K562 (cell line): ENCODE measurements around the gene CLIP4. TPM values are rescaled to one million over a fixed set of nuclear protein-coding genes. Genes with fewer than 3 reads are reported as not detected.

Experiments used
- ATAC-seq: fragments of 200-7000 bp; cut with Tn5 transposase; 3 replicates; pipeline ENCODE4 v1.9.1; 2020; ENCODE audit warnings: moderate library complexity
- BruUV-seq: library from RNA; stranded (reverse); fragments of 400-500 nt; replicated peaks from 2 replicates; lab custom pipeline; 2021; lab: Mats Ljungman, UMichigan
- CTCF ChIA-PET: fragments of 300-600 bp; formaldehyde crosslinking; extraction: SDS; loops from one replicate; lab custom pipeline; 2021; ENCODE audit warnings: low intra/inter-chr PET ratio; lab: Yijun Ruan, JAX
- POLR2A ChIA-PET: fragments of 300-600, 350-650 bp; sonication (Branson Sonifier 250); formaldehyde crosslinking; extraction: SDS; loops from one replicate; lab custom pipeline; 2021; ENCODE audit warnings: antibody characterized with exemption, inconsistent platforms; lab: Yijun Ruan, JAX
- DNase-seq, 4 experiments: peaks; one replicate each; pipeline versions ENCODE4 v3.0.0 to v3.0.0-alpha.2; 2011 to 2018; ENCODE audit warnings: low spot score in 3 of 4, mixed read lengths in 3 of 4; ENCODE audit errors: extremely low read depth in 1 of 4
- FAIRE-seq: peaks from 2 replicates; lab custom pipeline; 2011; peaks lifted over from hg19 to GRCh38; lab: Jason Lieb, UNC
- H2AFZ ChIP-seq: 2 replicates; pipeline ENCODE4 v1.6.0; 2011; ENCODE audit warnings: low read depth, low read length, control low read depth, inconsistent platforms
- H3K27ac ChIP-seq: fragments of 200-600 bp; 3 replicates; pipeline ENCODE4 v1.8.0; 2011; ENCODE audit warnings: low read depth, mild to moderate bottlenecking, control low read depth, inconsistent platforms, low read length, moderate library complexity, mixed read lengths; ENCODE audit errors: extremely low read depth
- H3K27me3 ChIP-seq, 2 experiments: fragments of 300-600 bp in 1 of 2; 2 replicates in 1 of 2; 3 replicates in 1 of 2; pipeline versions ENCODE4 v1.6.0 to v1.8.0; 2011; ENCODE audit warnings: inconsistent platforms in 2 of 2, low read length in 2 of 2, mild to moderate bottlenecking in 1 of 2, mixed read lengths in 1 of 2, moderate library complexity in 1 of 2; ENCODE audit not compliant: control insufficient read depth in 2 of 2, insufficient read depth in 2 of 2
- H3K36me3 ChIP-seq: fragments of 300-600 bp; 3 replicates; pipeline ENCODE4 v1.8.0; 2011; ENCODE audit warnings: mild to moderate bottlenecking, low read length, inconsistent platforms; ENCODE audit not compliant: control insufficient read depth, insufficient read depth
- H3K4me1 ChIP-seq, 2 experiments: fragments of 200-600 bp in 1 of 2; replicated peaks in 1 of 2; 2 replicates in 1 of 2; 3 replicates in 1 of 2; pipeline versions ENCODE4 v1.5.1 to v1.8.0; 2011; ENCODE audit warnings: inconsistent platforms in 2 of 2, low read length in 2 of 2, mild to moderate bottlenecking in 1 of 2, mixed read lengths in 1 of 2, moderate library complexity in 1 of 2; ENCODE audit not compliant: control insufficient read depth in 2 of 2, insufficient read depth in 2 of 2
- H3K4me2 ChIP-seq: 2 replicates; pipeline ENCODE4 v1.6.1; 2011; ENCODE audit warnings: low read length, control low read depth, inconsistent platforms, mixed read lengths; ENCODE audit not compliant: insufficient read depth
- H3K4me3 ChIP-seq: fragments of 200-600 bp; sonication (generic), shearing (Covaris generic); 2 replicates; pipeline ENCODE4 v1.5.1; 2016; ENCODE audit warnings: control low read depth, inconsistent platforms
- H3K79me2 ChIP-seq: fragments of 200-600 bp; 3 replicates; pipeline ENCODE4 v1.8.0; 2011; ENCODE audit warnings: low read length, inconsistent platforms; ENCODE audit not compliant: control insufficient read depth, insufficient read depth
- H3K9ac ChIP-seq, 2 experiments: 2 replicates each; pipeline versions ENCODE4 v1.6.0 to v1.6.1; 2011; ENCODE audit warnings: low read depth in 2 of 2, low read length in 2 of 2, control low read depth in 1 of 2, inconsistent platforms in 1 of 2, mild to moderate bottlenecking in 1 of 2, mixed read lengths in 1 of 2; ENCODE audit not compliant: insufficient read depth in 1 of 2
- H3K9me1 ChIP-seq: one replicate; pipeline ENCODE4 v1.6.0; 2011; ENCODE audit warnings: inconsistent platforms, mild to moderate bottlenecking, low read length, moderate library complexity; ENCODE audit not compliant: control insufficient read depth, insufficient read depth
- H3K9me3 ChIP-seq: replicated peaks from 2 replicates; pipeline ENCODE4 v1.5.1; 2011; ENCODE audit warnings: low read depth, low read length, inconsistent platforms; ENCODE audit not compliant: control insufficient read depth, insufficient read depth
- H4K20me1 ChIP-seq: replicated peaks from 2 replicates; pipeline ENCODE4 v1.6.1; 2011; ENCODE audit warnings: low read length, inconsistent platforms, mixed read lengths; ENCODE audit not compliant: control insufficient read depth, insufficient read depth
- BDP1 ChIP-seq: IDR thresholded peaks from 3 replicates; pipeline ENCODE4 v1.6.1; 2011; ENCODE audit not compliant: insufficient read length, insufficient read depth
- JUNB ChIP-seq: fragments of 450-650 bp; formaldehyde crosslinking; conservative IDR thresholded peaks from 2 replicates; pipeline ENCODE4 v1.4.0; 2020; ENCODE audit warnings: mild to moderate bottlenecking
- PML ChIP-seq: IDR thresholded peaks from 2 replicates; pipeline ENCODE4 v1.6.1; 2012; ENCODE audit warnings: low read length, inconsistent platforms
- SP1 ChIP-seq: sonication (generic); formaldehyde crosslinking; IDR thresholded peaks from 2 replicates; pipeline ENCODE4 v1.8.1; 2022; ENCODE audit warnings: mild to moderate bottlenecking, missing genetic modification reagents
- TEAD1 ChIP-seq, 2 experiments: fragments of 450-650 bp in 1 of 2; sonication (generic) in 1 of 2; formaldehyde crosslinking; IDR thresholded peaks; 2 replicates each; pipeline versions ENCODE4 v1.4.0 to v1.8.0; 2020 to 2022; ENCODE audit warnings: mild to moderate bottlenecking in 2 of 2, missing genetic modification reagents in 1 of 2
- YBX1 ChIP-seq: fragments of 450-650 bp; IDR thresholded peaks from 2 replicates; pipeline ENCODE4 v1.7.1; 2016; ENCODE audit warnings: mild to moderate bottlenecking
- ZFX ChIP-seq: sonication (generic); formaldehyde crosslinking; IDR thresholded peaks from 2 replicates; pipeline ENCODE4 v1.8.0; 2022; ENCODE audit warnings: mild to moderate bottlenecking, missing genetic modification reagents, moderate library complexity
- WGBS: fragments of 100-300 bp; shearing (Covaris generic); methylation state at CpG from one replicate; pipeline ENCODE4 v1.1.6; 2016; ENCODE audit warnings: low coverage, mixed read lengths; ENCODE audit not compliant: insufficient coverage; ENCODE audit errors: missing lambda C conversion rate; 5-methylcytosine and 5-hydroxymethylcytosine counted together
- in situ Hi-C: fragments of 300-500 bp; cut with MboI; formaldehyde crosslinking; loops from 4 replicates; pipeline ENCODE4 v1.15.0; 2018; ENCODE audit warnings: inconsistent platforms, mixed read lengths
- intact Hi-C: fragments of 100-400 bp; cut with micrococcal nuclease; formaldehyde crosslinking; loops from 2 replicates; pipeline ENCODE4 v1.14.2; 2022
- polyA plus RNA-seq, 8 experiments: library from polyadenylated mRNA; depleted of rRNA in 4 of 8; stranded (reverse) in 5 of 8; unstranded in 3 of 8; fragments of >200 nt; fragmentation: Nextera tagmentation in 2 of 8; fragmentation: Illumina TruSeq in 1 of 8; extraction: Ambion mirVana in 2 of 8; extraction: Trizol in 1 of 8; gene quantifications; 2 replicates each; pipeline versions ENCODE4 v1.2.1 to v1.2.3, GENCODE V29; 2011 to 2014; ENCODE audit warnings: inconsistent platforms in 1 of 8, missing spikeins in 1 of 8
- total RNA-seq, 7 experiments: library from RNA; depleted of rRNA in 6 of 7; stranded (reverse); fragments of >200 nt in 6 of 7; fragmentation: Illumina TruSeq in 2 of 7; extraction: Trizol in 2 of 7; gene quantifications; 2 replicates each; pipeline versions ENCODE4 v1.2.1 to v1.2.3, GENCODE V29; 2011 to 2021; ENCODE audit warnings: low replicate concordance in 1 of 7
- TF ChIP-seq, protein P1 (sequence below), 2 experiments: fragments of 150-350 bp in 1 of 2; IDR thresholded peaks; 2 replicates each; pipeline ENCODE4 v1.6.1; 2012 to 2016; ENCODE audit warnings: low read depth in 2 of 2, low read length in 2 of 2, mild to moderate bottlenecking in 1 of 2, moderate library complexity in 1 of 2
- TF ChIP-seq, protein P2 (sequence below): IDR thresholded peaks from 2 replicates; pipeline ENCODE4 v1.6.1; 2014; ENCODE audit warnings: antibody characterized with exemption

The CLIP4 gene
- total and polyA plus RNA-seq, 9 of the 15 experiments (the other 6 are each of a cell fraction or from before 2014, with no cell fraction given): 0.03 to 0.38 (median 0.13) TPM; not detected in 5

DNA sequence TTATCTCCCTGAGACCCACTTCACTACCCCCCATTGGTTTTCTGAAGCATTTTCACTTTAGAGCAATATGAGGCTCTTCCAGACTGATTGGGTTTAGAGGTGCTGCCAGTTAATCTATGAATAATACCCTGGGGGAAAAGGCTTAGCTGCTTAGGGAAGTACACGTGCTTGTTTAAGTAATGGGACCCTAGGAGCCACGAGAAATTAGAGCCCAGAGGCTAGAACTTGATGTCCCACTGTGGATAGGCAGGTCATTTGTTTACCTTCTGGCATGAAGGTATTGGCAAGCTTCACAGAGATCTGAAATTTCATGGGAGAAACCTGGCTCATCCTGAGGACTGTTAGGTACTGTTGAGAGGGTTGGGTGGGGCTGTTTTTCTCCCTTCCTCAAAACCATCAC, 59.7 kb downstream of the CLIP4 start (continued):
- TF ChIP-seq, protein P1, sequence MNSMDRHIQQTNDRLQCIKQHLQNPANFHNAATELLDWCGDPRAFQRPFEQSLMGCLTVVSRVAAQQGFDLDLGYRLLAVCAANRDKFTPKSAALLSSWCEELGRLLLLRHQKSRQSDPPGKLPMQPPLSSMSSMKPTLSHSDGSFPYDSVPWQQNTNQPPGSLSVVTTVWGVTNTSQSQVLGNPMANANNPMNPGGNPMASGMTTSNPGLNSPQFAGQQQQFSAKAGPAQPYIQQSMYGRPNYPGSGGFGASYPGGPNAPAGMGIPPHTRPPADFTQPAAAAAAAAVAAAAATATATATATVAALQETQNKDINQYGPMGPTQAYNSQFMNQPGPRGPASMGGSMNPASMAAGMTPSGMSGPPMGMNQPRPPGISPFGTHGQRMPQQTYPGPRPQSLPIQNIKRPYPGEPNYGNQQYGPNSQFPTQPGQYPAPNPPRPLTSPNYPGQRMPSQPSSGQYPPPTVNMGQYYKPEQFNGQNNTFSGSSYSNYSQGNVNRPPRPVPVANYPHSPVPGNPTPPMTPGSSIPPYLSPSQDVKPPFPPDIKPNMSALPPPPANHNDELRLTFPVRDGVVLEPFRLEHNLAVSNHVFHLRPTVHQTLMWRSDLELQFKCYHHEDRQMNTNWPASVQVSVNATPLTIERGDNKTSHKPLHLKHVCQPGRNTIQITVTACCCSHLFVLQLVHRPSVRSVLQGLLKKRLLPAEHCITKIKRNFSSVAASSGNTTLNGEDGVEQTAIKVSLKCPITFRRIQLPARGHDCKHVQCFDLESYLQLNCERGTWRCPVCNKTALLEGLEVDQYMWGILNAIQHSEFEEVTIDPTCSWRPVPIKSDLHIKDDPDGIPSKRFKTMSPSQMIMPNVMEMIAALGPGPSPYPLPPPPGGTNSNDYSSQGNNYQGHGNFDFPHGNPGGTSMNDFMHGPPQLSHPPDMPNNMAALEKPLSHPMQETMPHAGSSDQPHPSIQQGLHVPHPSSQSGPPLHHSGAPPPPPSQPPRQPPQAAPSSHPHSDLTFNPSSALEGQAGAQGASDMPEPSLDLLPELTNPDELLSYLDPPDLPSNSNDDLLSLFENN (IDR thresholded peaks at IDR 0.05; ENCODE audit: low read depth in 2 of 2, low read length in 2 of 2): no peak
- TF ChIP-seq JUNB: no peak
- no peak for TF ChIP-seq PML
- no peak for TF ChIP-seq YBX1
- TF ChIP-seq TEAD1 (CRISPR knock-in tag; IDR thresholded peaks at IDR 0.05): no peak
- no peak for TF ChIP-seq BDP1

DNA sequence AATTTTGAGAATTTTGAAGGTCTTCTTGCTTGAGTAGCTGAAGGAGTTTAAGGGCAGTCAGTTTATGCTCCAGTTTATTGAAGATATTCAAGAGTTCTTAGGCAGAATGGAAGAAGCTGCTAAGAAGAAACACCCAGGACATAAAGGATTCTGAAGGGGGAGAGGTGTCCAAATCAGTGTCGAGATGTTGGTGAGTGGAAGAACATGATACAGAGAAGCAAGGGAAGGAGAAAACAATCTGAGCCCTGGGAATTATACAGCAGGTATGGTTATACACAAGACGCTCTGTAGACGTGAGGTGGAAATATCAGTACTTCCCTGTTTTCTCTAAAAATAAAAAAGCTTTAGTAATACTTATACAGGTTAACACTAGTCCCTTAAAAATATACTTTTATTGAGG, 60.1 kb downstream of the CLIP4 start:
- no peak overlapping the region for H2AFZ ChIP-seq
- H3K4me2 ChIP-seq: no peak overlapping the region
- no TSS peak for BruUV-seq
- no peaks in the 10 kb centered on the region for H3K9me3 ChIP-seq
- H3K9ac ChIP-seq: no peak overlapping the region
- FAIRE-seq (no peak), ATAC-seq (no peak), DNase-seq (no peak)
- no peaks in the 10 kb centered on the region for H4K20me1 ChIP-seq
- intact Hi-C loops: no loop called here
- H3K27me3 ChIP-seq: peaks cover 4 to 6% of the 10 kb centered on the region in 2 experiments
- no peaks in the 10 kb centered on the region for H3K79me2 ChIP-seq
- 0% methylated on average over 3 of the region's 3 CpGs for WGBS
- no peaks in the 10 kb centered on the region for H3K4me1 ChIP-seq
- no peaks in the 10 kb centered on the region for H3K9me1 ChIP-seq
- no peak overlapping the region for H3K27ac ChIP-seq
- TF ChIP-seq ZFX (CRISPR knock-in tag) (0 out of 2 replicates have a peak, but pooled peaks have one; percentile 15), SP1 (CRISPR knock-in tag) (no peak)
- TF ChIP-seq, protein P2, sequence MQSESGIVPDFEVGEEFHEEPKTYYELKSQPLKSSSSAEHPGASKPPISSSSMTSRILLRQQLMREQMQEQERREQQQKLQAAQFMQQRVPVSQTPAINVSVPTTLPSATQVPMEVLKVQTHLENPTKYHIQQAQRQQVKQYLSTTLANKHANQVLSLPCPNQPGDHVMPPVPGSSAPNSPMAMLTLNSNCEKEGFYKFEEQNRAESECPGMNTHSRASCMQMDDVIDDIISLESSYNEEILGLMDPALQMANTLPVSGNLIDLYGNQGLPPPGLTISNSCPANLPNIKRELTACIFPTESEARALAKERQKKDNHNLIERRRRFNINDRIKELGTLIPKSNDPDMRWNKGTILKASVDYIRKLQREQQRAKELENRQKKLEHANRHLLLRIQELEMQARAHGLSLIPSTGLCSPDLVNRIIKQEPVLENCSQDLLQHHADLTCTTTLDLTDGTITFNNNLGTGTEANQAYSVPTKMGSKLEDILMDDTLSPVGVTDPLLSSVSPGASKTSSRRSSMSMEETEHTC: no peak
- ChIA-PET CTCF (no interaction called here), POLR2A (no interaction called here)
- in situ Hi-C loops: no loop called here
- no peak overlapping the region for H3K4me3 ChIP-seq
- H3K36me3 ChIP-seq: no peaks in the 10 kb centered on the region
